ENCODE measurements around the gene PTPRN2. TPM values are rescaled to one million over a fixed set of nuclear protein-coding genes. Genes with fewer than 3 reads are reported as not detected.

The PTPRN2 gene
- total and polyA plus RNA-seq, 8 donors: 12.2 to 49.2 (median 31.8) TPM

- H3K27ac ChIP-seq: no peak overlapping the region
- H3K4me1 ChIP-seq: no peaks in the 10 kb centered on the region
- intact Hi-C loops (cut with DNase I): no loop called here
- H3K27me3 ChIP-seq: no peaks in the 10 kb centered on the region
- no peaks in the 10 kb centered on the region for H3K9me3 ChIP-seq
- no peak overlapping the region for H3K4me3 ChIP-seq
- 96% methylated on average over 20 of the region's 20 CpGs for WGBS, 2 donors
- no peak for DNase-seq
- TF ChIP-seq CTCF (IDR thresholded peaks at IDR 0.05): no peak
- FAIRE-seq: no peak
- no peak for ATAC-seq
- H3K36me3 ChIP-seq: no peaks in the 10 kb centered on the region
Observed at GRCh38 chr7:158062661-158063060, 525.0 kb downstream of the PTPRN2 start.

GRCh38 chr7:158061884-158062656 lies 525.6 kb downstream of the PTPRN2 start:
- ATAC-seq (peak in 3 of 4 donors; percentile 44 to 64 (median 45)), FAIRE-seq (no peak)

GRCh38 chr7:158061026-158061630 lies 526.5 kb downstream of the PTPRN2 start:
- FAIRE-seq: no peak
- WGBS, 2 donors: 94 to 98% methylated on average over 28 of the region's 28 CpGs
- intact Hi-C loops (cut with DNase I): no loop called here
- Histone ChIP-seq H3K4me3 (no peak overlapping the region), H3K36me3 (no peaks in the 10 kb centered on the region), H3K27ac (no peak overlapping the region), H3K9me3 (no peaks in the 10 kb centered on the region), H3K27me3 (no peaks in the 10 kb centered on the region), H3K4me1 (no peaks in the 10 kb centered on the region)
- peak in 1 of 6 donors; percentile 54 for DNase-seq
- TF ChIP-seq CTCF (IDR thresholded peaks at IDR 0.05): no peak
- ATAC-seq: no peak

More at GRCh38 chr7:158061884-158062656, 525.6 kb downstream of the PTPRN2 start:
- Histone ChIP-seq H3K4me3 (no peak overlapping the region), H3K9me3 (no peaks in the 10 kb centered on the region), H3K27me3 (no peaks in the 10 kb centered on the region), H3K4me1 (no peaks in the 10 kb centered on the region), H3K36me3 (no peaks in the 10 kb centered on the region), H3K27ac (no peak overlapping the region)
- no peak for TF ChIP-seq CTCF (IDR thresholded peaks at IDR 0.05)
- WGBS, 2 donors: 85 to 88% methylated on average over 24 of the region's 24 CpGs
- intact Hi-C loops (cut with DNase I): no loop called here
- DNase-seq: peak in 3 of 6 donors; percentile 20 to 57 (median 47)

GRCh38 chr7:158060216-158060615 lies 527.4 kb downstream of the PTPRN2 start:
- Histone ChIP-seq H3K4me3 (no peak overlapping the region), H3K4me1 (no peaks in the 10 kb centered on the region), H3K27ac (no peak overlapping the region), H3K27me3 (no peaks in the 10 kb centered on the region), H3K36me3 (no peaks in the 10 kb centered on the region), H3K9me3 (no peaks in the 10 kb centered on the region)
- intact Hi-C loops (cut with DNase I): no loop called here
- TF ChIP-seq CTCF (IDR thresholded peaks at IDR 0.05): no peak
- 92 to 97% methylated on average over 12 to 13 of the region's 13 CpGs for WGBS, 2 donors
- FAIRE-seq (no peak), DNase-seq (peak in 1 of 6 donors; percentile 36), ATAC-seq (no peak)

GRCh38 chr7:158057446-158057845 lies 530.2 kb downstream of the PTPRN2 start:
- DNase-seq: peak in 1 of 6 donors; percentile 35
- no peak for FAIRE-seq
- Histone ChIP-seq H3K4me1 (no peaks in the 10 kb centered on the region), H3K9me3 (no peaks in the 10 kb centered on the region), H3K27me3 (no peaks in the 10 kb centered on the region), H3K27ac (no peak overlapping the region), H3K36me3 (no peaks in the 10 kb centered on the region), H3K4me3 (no peak overlapping the region)
- ATAC-seq: no peak
- intact Hi-C loops (cut with DNase I): no loop called here
- 90 to 92% methylated on average over 8 of the region's 8 CpGs for WGBS, 2 donors
- TF ChIP-seq CTCF (IDR thresholded peaks at IDR 0.05): no peak
